Measurements from ENCODE around the gene CASZ1. TPM values are rescaled to one million over a fixed set of nuclear protein-coding genes. Genes with fewer than 3 reads are reported as not detected.

CASZ1 gene
- total RNA-seq, 6 experiments from 2014 or later, result 0.14 to 0.67 (median 0.43) TPM

GRCh38 chr1:10806966-10807365 lies 10.5 kb upstream of the CASZ1 start:
- peaks cover 62% of the 10 kb centered on the region for H3K27me3 Mint-ChIP-seq (ENCODE audit: insufficient read depth)
- H3K4me3 Mint-ChIP-seq, result no peak overlapping the region
- no peak for DNase-seq
- no peaks in the 10 kb centered on the region for H3K4me1 Mint-ChIP-seq (ENCODE audit: low read depth)
- no peak for TF ChIP-seq CTCF (IDR thresholded peaks at IDR 0.05)
- H3K36me3 Mint-ChIP-seq (ENCODE audit: low read depth), result no peaks in the 10 kb centered on the region
- H3K9me3 Mint-ChIP-seq, result no peaks in the 10 kb centered on the region
- no peak overlapping the region for H3K27ac Mint-ChIP-seq

GRCh38 chr1:10803971-10804820 lies 7.8 kb upstream of the CASZ1 start:
- H3K27me3 Mint-ChIP-seq (ENCODE audit: insufficient read depth), result peaks cover 57% of the 10 kb centered on the region
- no peaks in the 10 kb centered on the region for H3K9me3 Mint-ChIP-seq
- DNase-seq, result no peak
- no peak overlapping the region for H3K27ac Mint-ChIP-seq
- H3K36me3 Mint-ChIP-seq (ENCODE audit: low read depth), result no peaks in the 10 kb centered on the region
- no peak for TF ChIP-seq CTCF (IDR thresholded peaks at IDR 0.05)
- H3K4me3 Mint-ChIP-seq, result no peak overlapping the region
- no peaks in the 10 kb centered on the region for H3K4me1 Mint-ChIP-seq (ENCODE audit: low read depth)

- TF ChIP-seq CTCF (IDR thresholded peaks at IDR 0.05), result no peak
- Mint-ChIP-seq H3K4me1 (ENCODE audit: low read depth) (no peaks in the 10 kb centered on the region), H3K36me3 (ENCODE audit: low read depth) (no peaks in the 10 kb centered on the region), H3K9me3 (no peaks in the 10 kb centered on the region), H3K4me3 (no peak overlapping the region), H3K27me3 (ENCODE audit: insufficient read depth) (peaks cover 52% of the 10 kb centered on the region), H3K27ac (no peak overlapping the region)
- no peak for DNase-seq
Observed at GRCh38 chr1:10802944-10803715, 6.7 kb upstream of the CASZ1 start.

GRCh38 chr1:10800778-10801177 lies 4.3 kb upstream of the CASZ1 start:
- Mint-ChIP-seq H3K36me3 (ENCODE audit: low read depth) (no peaks in the 10 kb centered on the region), H3K9me3 (no peaks in the 10 kb centered on the region), H3K27ac (no peak overlapping the region), H3K4me3 (no peak overlapping the region), H3K4me1 (ENCODE audit: low read depth) (no peaks in the 10 kb centered on the region), H3K27me3 (ENCODE audit: insufficient read depth) (peaks cover 50% of the 10 kb centered on the region)
- DNase-seq, result no peak
- TF ChIP-seq CTCF (IDR thresholded peaks at IDR 0.05), result no peak

GRCh38 chr1:10799726-10800125 lies 3.3 kb upstream of the CASZ1 start:
- H3K4me3 Mint-ChIP-seq, result no peak overlapping the region
- TF ChIP-seq CTCF (IDR thresholded peaks at IDR 0.05), result no peak
- DNase-seq, result no peak
- H3K27me3 Mint-ChIP-seq (ENCODE audit: insufficient read depth), result peaks cover 52% of the 10 kb centered on the region
- H3K4me1 Mint-ChIP-seq (ENCODE audit: low read depth), result 0 out of 2 replicates have a peak, but pooled peaks cover 6% of the 10 kb centered on the region
- H3K36me3 Mint-ChIP-seq (ENCODE audit: low read depth), result no peaks in the 10 kb centered on the region
- no peak overlapping the region for H3K27ac Mint-ChIP-seq
- no peaks in the 10 kb centered on the region for H3K9me3 Mint-ChIP-seq
